IMR-90 (cell line): ENCODE results near the gene TACC2. TPM values are rescaled to one million over a fixed set of nuclear protein-coding genes. Genes with fewer than 3 reads are reported as not detected.

Source experiments
- ATAC-seq: fragments of 200-7000 bp; cut with Tn5 transposase; 2 replicates; pipeline ENCODE4 v1.9.1; 2020; ENCODE audit warnings: low read depth, mild to moderate bottlenecking, moderate library complexity
- BruUV-seq: library from RNA; stranded (reverse); fragments of 400-500 nt; replicated peaks from 2 replicates; lab custom pipeline; 2021; lab: Mats Ljungman, UMichigan
- CTCF ChIA-PET: fragments of 300-600 bp; formaldehyde crosslinking; extraction: SDS; loops from one replicate; lab custom pipeline; 2021; ENCODE audit warnings: antibody characterized with exemption; lab: Yijun Ruan, JAX
- POLR2A ChIA-PET: fragments of 300-600 bp; sonication (Branson Sonifier 250); formaldehyde crosslinking; loops from one replicate; lab custom pipeline; 2022; ENCODE audit warnings: antibody characterized with exemption; ENCODE audit not compliant: unreplicated experiment; lab: Charles Lee
- DNase-seq: peaks from one replicate; pipeline ENCODE4 v3.0.0; 2013
- H2AFZ ChIP-seq: replicated peaks from 2 replicates; pipeline ENCODE3; 2013; ENCODE audit warnings: low read length, mild to moderate bottlenecking; ENCODE audit not compliant: poor library complexity
- H2AK5ac ChIP-seq: 2 replicates; pipeline ENCODE4 v1.6.1; 2013; ENCODE audit warnings: low read depth, low read length, inconsistent platforms
- H2AK9ac ChIP-seq: replicated peaks from 2 replicates; pipeline ENCODE3; 2013; ENCODE audit warnings: mild to moderate bottlenecking, low read depth, low read length, moderate library complexity; ENCODE audit not compliant: poor library complexity
- H2BK120ac ChIP-seq: 2 replicates; pipeline ENCODE4 v1.6.1; 2013; ENCODE audit warnings: low read depth, low read length, inconsistent platforms
- H2BK15ac ChIP-seq: 3 replicates; pipeline ENCODE4 v1.6.1; 2013; ENCODE audit warnings: low read depth, low read length, inconsistent platforms
- H2BK20ac ChIP-seq: 2 replicates; pipeline ENCODE4 v1.6.1; 2013; ENCODE audit warnings: low read depth, mild to moderate bottlenecking, inconsistent platforms, low read length, moderate library complexity
- H2BK5ac ChIP-seq: 2 replicates; pipeline ENCODE4 v1.6.1; 2013; ENCODE audit warnings: mild to moderate bottlenecking, low read depth, low read length, inconsistent platforms; ENCODE audit not compliant: poor library complexity, severe bottlenecking
- H3K14ac ChIP-seq: replicated peaks from 2 replicates; pipeline ENCODE4 v1.6.1; 2013; ENCODE audit warnings: low read depth, low read length, inconsistent platforms
- H3K18ac ChIP-seq: 2 replicates; pipeline ENCODE4 v1.6.1; 2013; ENCODE audit warnings: low read depth, low read length, control low read depth
- H3K23ac ChIP-seq: 2 replicates; pipeline ENCODE4 v1.6.1; 2013; ENCODE audit warnings: low read depth, low read length, inconsistent platforms
- H3K27ac ChIP-seq: 2 replicates; pipeline ENCODE4 v1.5.1; 2013; ENCODE audit warnings: mild to moderate bottlenecking, control low read depth, low read length; ENCODE audit not compliant: insufficient read depth
- H3K27me3 ChIP-seq: 2 replicates; pipeline ENCODE4 v1.6.1; 2013; ENCODE audit warnings: low read length; ENCODE audit not compliant: control insufficient read depth, insufficient read depth
- H3K36me3 ChIP-seq: 2 replicates; pipeline ENCODE4 v1.6.1; 2013; ENCODE audit warnings: low read length, mixed read lengths; ENCODE audit not compliant: control insufficient read depth, insufficient read depth
- H3K4ac ChIP-seq: 2 replicates; pipeline ENCODE4 v1.6.1; 2013; ENCODE audit warnings: low read depth, low read length, inconsistent platforms
- H3K4me1 ChIP-seq: 2 replicates; pipeline ENCODE4 v1.6.1; 2013; ENCODE audit warnings: low read length, mixed read lengths; ENCODE audit not compliant: control insufficient read depth, insufficient read depth
- H3K4me2 ChIP-seq: 2 replicates; pipeline ENCODE4 v1.6.1; 2013; ENCODE audit warnings: low read depth, mild to moderate bottlenecking, control low read depth, low read length, moderate library complexity
- H3K4me3 ChIP-seq: 2 replicates; pipeline ENCODE4 v1.5.1; 2013; ENCODE audit warnings: low read depth, mild to moderate bottlenecking, control low read depth, low read length, moderate library complexity; ENCODE audit not compliant: insufficient read depth
- H3K56ac ChIP-seq: 2 replicates; pipeline ENCODE4 v1.6.1; 2013; ENCODE audit warnings: low read length, inconsistent platforms; ENCODE audit not compliant: insufficient read depth; ENCODE audit errors: extremely low read depth
- H3K79me1 ChIP-seq, 2 experiments: 2 replicates each; pipeline ENCODE4 v1.6.1; 2013; ENCODE audit warnings: low read length in 2 of 2, inconsistent platforms in 1 of 2, low read depth in 1 of 2
- H3K9ac ChIP-seq: 2 replicates; pipeline ENCODE4 v1.6.1; 2013; ENCODE audit warnings: low read depth, low read length, control low read depth
- H3K9me1 ChIP-seq: 2 replicates; pipeline ENCODE4 v1.6.1; 2013; ENCODE audit warnings: low read length, inconsistent platforms; ENCODE audit not compliant: insufficient read depth
- H3K9me3 ChIP-seq: 2 replicates; pipeline ENCODE4 v1.6.1; 2013; ENCODE audit warnings: low read length; ENCODE audit not compliant: control insufficient read depth, insufficient read depth
- H4K20me1 ChIP-seq: 2 replicates; pipeline ENCODE4 v1.6.1; 2013; ENCODE audit warnings: low read length, inconsistent platforms; ENCODE audit not compliant: insufficient read depth
- H4K5ac ChIP-seq: 2 replicates; pipeline ENCODE4 v1.6.1; 2013; ENCODE audit warnings: mild to moderate bottlenecking, low read depth, low read length, control low read depth
- H4K8ac ChIP-seq, 2 experiments: 2 replicates each; pipeline ENCODE4 v1.6.1; 2013; ENCODE audit warnings: low read depth in 2 of 2, low read length in 2 of 2, control low read depth in 1 of 2, inconsistent platforms in 1 of 2
- H4K91ac ChIP-seq: 2 replicates; pipeline ENCODE4 v1.6.1; 2013; ENCODE audit warnings: low read depth, low read length, inconsistent platforms; ENCODE audit not compliant: insufficient read depth
- BHLHE40 ChIP-seq: fragments of 150-350 bp; IDR thresholded peaks from 2 replicates; pipeline ENCODE4 v1.6.1; 2016; ENCODE audit warnings: mild to moderate bottlenecking, low read depth, low read length
- CEBPB ChIP-seq: IDR thresholded peaks from 2 replicates; pipeline ENCODE4 v1.6.1; 2012; ENCODE audit warnings: low read depth, low read length, improper control_type of control experiment
- CHD1 ChIP-seq: IDR thresholded peaks from 2 replicates; pipeline ENCODE4 v1.6.1; 2012; ENCODE audit warnings: low read depth, low read length, improper control_type of control experiment
- CTCF ChIP-seq: conservative IDR thresholded peaks from 2 replicates; pipeline ENCODE4 v1.5.1; 2012; ENCODE audit warnings: mild to moderate bottlenecking, low read depth, low read length, improper control_type of control experiment
- ELK1 ChIP-seq: fragments of 150-350 bp; IDR thresholded peaks from 2 replicates; pipeline ENCODE4 v1.6.1; 2016; ENCODE audit warnings: low read depth, mild to moderate bottlenecking, low read length, moderate library complexity, borderline replicate concordance
- FOS ChIP-seq: fragments of 150-350 bp; IDR thresholded peaks from 2 replicates; pipeline ENCODE4 v1.6.1; 2016; ENCODE audit warnings: low read depth, low read length
- MAFK ChIP-seq: IDR thresholded peaks from 2 replicates; pipeline ENCODE4 v1.6.1; 2012; ENCODE audit warnings: low read depth, low read length, improper control_type of control experiment
- MAZ ChIP-seq: IDR thresholded peaks from 2 replicates; pipeline ENCODE4 v1.6.1; 2012; ENCODE audit warnings: low read depth, mild to moderate bottlenecking, low read length, improper control_type of control experiment, moderate library complexity, borderline replicate concordance
- MXI1 ChIP-seq: IDR thresholded peaks from 2 replicates; pipeline ENCODE4 v1.6.1; 2012; ENCODE audit warnings: low read depth, mild to moderate bottlenecking, low read length, moderate library complexity, borderline replicate concordance
- NFE2L2 ChIP-seq: fragments of 150-350 bp; IDR thresholded peaks from 2 replicates; pipeline ENCODE4 v1.6.1; 2016; ENCODE audit warnings: low read depth, mild to moderate bottlenecking, low read length
- POLR2A ChIP-seq: IDR thresholded peaks from 2 replicates; pipeline ENCODE4 v1.6.1; 2012; ENCODE audit warnings: mild to moderate bottlenecking, low read depth, low read length
- RAD21 ChIP-seq: IDR thresholded peaks from 2 replicates; pipeline ENCODE4 v1.6.1; 2012; ENCODE audit warnings: low read length, improper control_type of control experiment
- RCOR1 ChIP-seq: IDR thresholded peaks from 2 replicates; pipeline ENCODE4 v1.6.1; 2012; ENCODE audit warnings: mild to moderate bottlenecking, low read length, improper control_type of control experiment; ENCODE audit not compliant: insufficient replicate concordance
- RFX5 ChIP-seq: IDR thresholded peaks from 2 replicates; pipeline ENCODE4 v1.8.0; 2012; ENCODE audit warnings: low read depth, mild to moderate bottlenecking, low read length, moderate library complexity
- SMC3 ChIP-seq: fragments of 150-350 bp; IDR thresholded peaks from 2 replicates; pipeline ENCODE4 v1.6.1; 2016; ENCODE audit warnings: low read depth, mild to moderate bottlenecking, antibody characterized with exemption, low read length, moderate library complexity
- USF2 ChIP-seq: fragments of 150-350 bp; IDR thresholded peaks from 2 replicates; pipeline ENCODE4 v1.6.1; 2017; ENCODE audit warnings: mild to moderate bottlenecking, antibody characterized with exemption, low read length, low read depth
- WGBS, 2 experiments: methylation state at CpG; one replicate each; pipeline versions ENCODE4 v1.1.5 to v1.1.7; 2013; ENCODE audit warnings: missing lambda C conversion rate in 2 of 2; ENCODE audit not compliant: insufficient read length in 1 of 2; ENCODE audit errors: extremely low coverage in 2 of 2; 5-methylcytosine and 5-hydroxymethylcytosine counted together
- dilution Hi-C: fragments of 300-500 bp; cut with HindIII; formaldehyde crosslinking; loops from one replicate; pipeline ENCODE4 v1.14.3; 2018; ENCODE audit warnings: low sequenced_read_pairs; ENCODE audit not compliant: unreplicated experiment
- in situ Hi-C: fragments of 300-500 bp; cut with MboI; formaldehyde crosslinking; loops from 3 replicates; pipeline ENCODE4 v1.14.3; 2019; ENCODE audit warnings: low sequenced_read_pairs, inconsistent platforms, mixed read lengths
- intact Hi-C: fragments of 100-400 bp; cut with micrococcal nuclease; formaldehyde crosslinking; loops from 2 replicates; pipeline ENCODE4 v1.10.0; 2022
- polyA plus RNA-seq, 3 experiments: library from polyadenylated mRNA; depleted of rRNA; stranded (reverse); fragments of >200 nt; gene quantifications; 2 replicates each; pipeline ENCODE4 v1.2.3, GENCODE V29; 2012; ENCODE audit warnings: low replicate concordance in 1 of 3
- total RNA-seq: library from RNA; depleted of rRNA; stranded (reverse); fragments of >200 nt; gene quantifications from 2 replicates; pipeline ENCODE4 v1.2.3, GENCODE V29; 2012

The TACC2 gene
- total and polyA plus RNA-seq, 2 of the 4 experiments (the other 2 are of a cell fraction), result 2.9 to 15.4 TPM

- dilution Hi-C loops, result no loop called here
- Histone ChIP-seq H3K36me3 (no peaks in the 10 kb centered on the region), H3K4me1 (peaks cover 3% of the 10 kb centered on the region; the same call in 1 of the 2 replicates), H3K23ac (no peak overlapping the region), H3K4me3 (no peak overlapping the region), H3K14ac (no peak overlapping the region), H2AK5ac (no peak overlapping the region), H2BK120ac (no peak overlapping the region), H3K9me3 (no peaks in the 10 kb centered on the region), H3K56ac (no peak overlapping the region), H3K27ac (no peak overlapping the region), H3K4ac (no peak overlapping the region), H2BK20ac (no peak overlapping the region), H2BK15ac (no peak overlapping the region), H3K9me1 (0 out of 2 replicates have a peak, but pooled peaks cover 4% of the 10 kb centered on the region), H3K18ac (no peak overlapping the region), H4K91ac (no peak overlapping the region), H4K8ac (no peak overlapping the region), H4K20me1 (no peaks in the 10 kb centered on the region), H3K9ac (no peak overlapping the region), H2BK5ac (no peak overlapping the region), H3K4me2 (no peak overlapping the region), H3K79me1 (no peaks in the 10 kb centered on the region), H2AK9ac (no peak overlapping the region), H2AFZ (no peak overlapping the region), H4K5ac (no peak overlapping the region), H3K27me3 (0 out of 2 replicates have a peak, but pooled peaks cover 3% of the 10 kb centered on the region)
- intact Hi-C loops, result no loop called here
- no TSS peak for BruUV-seq
- no peak for TF ChIP-seq USF2
- TF ChIP-seq ELK1, result no peak
- TF ChIP-seq SMC3, result no peak
- no peak for TF ChIP-seq MAFK
- TF ChIP-seq CEBPB, result no peak
- no peak for TF ChIP-seq CTCF
- no peak for TF ChIP-seq RFX5
- TF ChIP-seq POLR2A, result no peak
- no peak for TF ChIP-seq MXI1
- no peak for TF ChIP-seq RCOR1
- no peak for TF ChIP-seq BHLHE40
- TF ChIP-seq FOS, result no peak
- TF ChIP-seq RAD21, result no peak
- no peak for TF ChIP-seq CHD1
- no peak for TF ChIP-seq NFE2L2
- TF ChIP-seq MAZ, result no peak
- in situ Hi-C loops, result no loop called here
- ChIA-PET CTCF (interaction anchor here (0.6 to 1.5 kb wide), 2 partner anchors 12 to 231 kb away, joined by 3 read pairs; no protein-coding TSS in a partner anchor), POLR2A (no interaction called here)
- WGBS, 2 experiments, result no CpG with 5 or more reads among the region's 9 CpGs
- no peak for ATAC-seq
- DNase-seq, result no peak
Observed at GRCh38 chr10:122049076-122049475, 60.1 kb downstream of the TACC2 start.
